ENCODE data around the gene MUC21.
"Not testable (repeated sequence)": the region's sequence is repeated elsewhere in the genome, so short reads cannot be mapped to it uniquely, and the experiment has no call there.

MUC21 gene

DNA sequence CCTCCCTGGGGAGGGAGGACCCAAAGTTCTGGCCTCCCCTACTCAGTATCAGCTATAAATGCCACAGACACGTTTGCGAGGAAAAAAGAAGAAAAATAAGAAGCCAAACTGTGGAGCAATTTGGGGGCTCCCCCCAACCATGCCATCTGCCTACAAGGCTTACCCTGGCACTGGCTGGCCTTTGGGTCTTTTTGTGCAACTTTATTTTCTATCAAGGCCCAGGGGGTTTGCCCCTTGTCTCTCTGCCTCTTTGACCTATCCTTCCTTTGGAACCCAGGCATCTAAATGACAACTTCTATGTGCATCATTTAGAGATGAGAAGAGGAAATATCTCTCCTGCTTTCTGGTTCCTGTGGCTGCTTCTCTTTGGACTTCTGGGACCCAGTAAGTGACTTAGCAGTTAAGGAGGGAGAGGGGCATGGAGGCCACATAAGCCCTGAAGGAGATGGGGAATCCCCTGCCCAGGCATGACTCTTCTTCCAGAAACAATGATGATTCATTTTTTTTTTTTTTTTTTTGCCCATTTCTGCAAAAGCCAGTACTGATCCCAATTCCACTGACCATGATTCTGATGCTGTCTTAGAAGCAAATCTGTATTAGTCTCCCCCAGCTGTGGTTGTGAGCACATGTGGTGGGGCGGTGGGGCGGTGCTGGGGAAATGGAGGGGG lies 27.0 kb downstream of the MUC21 start, which contains the start of gene MUC22:
MUC22 (plus strand) TSS at position 82 of the 668 bp plus-strand sequence; CDS start at position 315, 233 bp downstream.
- no peak for DNase-seq

DNA sequence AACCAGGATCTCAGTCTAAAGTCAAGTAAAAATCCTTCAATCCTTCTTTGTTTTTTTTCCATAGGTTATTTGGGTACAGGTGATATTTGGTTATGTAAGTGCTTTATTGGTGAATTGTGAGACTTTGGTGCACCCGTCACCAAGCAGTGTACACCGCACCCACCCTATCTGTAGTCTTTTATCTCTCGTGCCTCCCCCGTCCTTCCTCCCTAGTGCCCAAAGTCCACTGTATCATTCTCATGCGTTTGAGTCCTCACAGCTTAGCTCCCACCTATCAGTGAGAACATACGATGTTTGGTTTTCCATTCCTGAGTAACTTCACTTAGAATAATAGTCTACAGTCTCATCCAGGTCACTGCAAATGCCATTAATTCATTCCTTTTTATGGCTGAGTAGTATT lies 27.6 kb downstream of the MUC21 start:
- no peak for DNase-seq

DNA sequence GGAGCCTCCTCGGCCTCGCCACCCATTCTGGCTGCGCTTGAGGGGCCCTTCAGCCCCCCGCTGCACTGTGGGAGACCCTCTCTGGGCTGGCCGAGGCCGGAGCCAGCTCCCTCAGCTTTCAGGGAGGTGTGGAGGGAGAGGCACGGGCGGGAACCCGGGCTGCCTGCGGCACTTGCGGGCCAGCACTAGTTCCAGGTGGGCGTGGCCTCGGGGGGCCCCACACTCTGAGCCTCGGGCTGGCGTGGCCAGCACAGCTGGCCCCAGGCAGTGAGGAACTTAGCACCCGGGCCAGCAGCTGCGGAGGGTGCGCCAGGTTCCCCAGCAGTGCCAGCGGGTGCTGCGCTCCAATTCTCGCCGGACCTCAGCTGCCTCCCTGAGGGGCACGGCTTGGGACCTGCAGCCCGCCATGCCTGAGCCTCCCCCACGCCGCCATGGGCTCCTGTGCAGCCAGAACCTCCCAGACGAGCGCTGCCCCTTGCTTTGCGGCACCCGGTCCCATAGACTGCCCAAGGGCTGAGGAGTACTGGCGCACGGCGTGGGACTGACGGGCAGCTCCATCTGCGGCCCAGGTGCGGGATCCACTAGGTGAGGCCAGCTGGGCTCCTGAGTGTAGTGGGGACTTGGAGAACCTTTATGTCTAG lies 33.3 kb downstream of the MUC21 start:
- DNase-seq, result no peak

DNA sequence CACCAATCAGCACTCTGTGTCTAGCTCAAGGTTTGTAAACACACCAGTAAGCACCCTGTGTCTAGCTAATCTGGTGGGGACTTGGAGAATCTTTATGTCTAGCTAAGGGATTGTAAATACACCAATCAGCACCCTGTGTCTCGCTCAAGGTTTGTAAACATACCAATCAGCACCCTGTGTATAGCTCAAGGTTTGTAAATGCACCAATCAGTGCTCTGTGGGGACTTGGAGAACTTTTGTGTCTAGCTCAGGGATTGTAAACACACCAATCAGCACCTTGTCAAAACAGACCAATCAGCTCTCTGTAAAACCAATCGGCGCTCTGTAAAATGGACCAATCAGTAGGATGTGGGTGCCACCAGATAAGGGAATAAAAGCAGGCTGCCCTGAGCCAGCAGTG lies 33.9 kb downstream of the MUC21 start:
- DNase-seq, result not testable (repeated sequence)

DNA sequence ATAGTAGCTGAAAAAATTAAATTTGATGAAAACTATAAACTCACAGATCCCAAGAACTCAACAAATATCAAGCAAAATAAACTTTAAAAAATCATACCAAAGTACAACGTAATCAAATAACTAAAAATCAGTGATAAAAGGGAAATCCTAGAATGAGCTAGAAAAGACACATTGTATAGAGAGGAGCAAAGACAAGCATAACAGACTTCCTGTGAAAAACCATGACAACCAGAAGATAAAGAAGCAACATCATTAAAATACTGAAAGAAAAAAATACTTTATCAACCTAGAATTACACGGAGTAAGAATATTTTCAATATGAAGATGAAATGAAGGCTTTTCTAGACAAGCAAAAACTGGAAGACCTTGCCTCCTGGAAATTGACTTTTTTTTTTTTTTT lies 36.5 kb downstream of the MUC21 start:
- no peak for DNase-seq

DNA sequence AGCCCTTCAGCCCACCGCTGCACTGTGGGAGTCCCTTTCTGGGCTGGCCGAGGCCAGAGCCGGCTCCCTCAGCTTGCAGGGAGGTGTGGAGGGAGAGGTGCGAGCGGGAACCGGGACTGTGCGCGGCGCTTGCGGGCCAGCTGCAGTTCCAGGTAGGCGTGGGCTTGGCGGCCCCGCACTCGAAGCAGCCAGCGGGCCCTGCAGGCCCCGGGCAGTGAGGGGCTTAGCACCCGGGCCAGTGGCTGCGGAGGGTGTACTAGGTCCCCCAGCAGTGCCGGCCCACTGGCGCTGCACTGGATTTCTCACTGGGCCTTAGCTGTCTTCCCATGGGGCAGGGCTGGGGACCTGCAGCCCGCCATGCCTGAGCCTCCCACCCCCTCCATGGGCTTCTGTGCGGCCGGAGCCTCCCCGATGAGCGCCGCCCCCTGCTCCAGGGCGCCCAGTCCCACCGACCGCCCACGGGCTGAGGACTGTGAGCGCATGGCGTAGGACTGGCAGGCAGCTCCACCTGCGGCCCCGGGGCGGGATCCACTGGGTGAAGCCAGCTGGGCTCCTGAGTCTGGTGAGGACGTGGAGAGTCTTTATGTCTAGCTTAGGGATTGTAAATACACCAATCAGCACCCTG lies 37.2 kb downstream of the MUC21 start:
- not testable (repeated sequence) for DNase-seq

DNA sequence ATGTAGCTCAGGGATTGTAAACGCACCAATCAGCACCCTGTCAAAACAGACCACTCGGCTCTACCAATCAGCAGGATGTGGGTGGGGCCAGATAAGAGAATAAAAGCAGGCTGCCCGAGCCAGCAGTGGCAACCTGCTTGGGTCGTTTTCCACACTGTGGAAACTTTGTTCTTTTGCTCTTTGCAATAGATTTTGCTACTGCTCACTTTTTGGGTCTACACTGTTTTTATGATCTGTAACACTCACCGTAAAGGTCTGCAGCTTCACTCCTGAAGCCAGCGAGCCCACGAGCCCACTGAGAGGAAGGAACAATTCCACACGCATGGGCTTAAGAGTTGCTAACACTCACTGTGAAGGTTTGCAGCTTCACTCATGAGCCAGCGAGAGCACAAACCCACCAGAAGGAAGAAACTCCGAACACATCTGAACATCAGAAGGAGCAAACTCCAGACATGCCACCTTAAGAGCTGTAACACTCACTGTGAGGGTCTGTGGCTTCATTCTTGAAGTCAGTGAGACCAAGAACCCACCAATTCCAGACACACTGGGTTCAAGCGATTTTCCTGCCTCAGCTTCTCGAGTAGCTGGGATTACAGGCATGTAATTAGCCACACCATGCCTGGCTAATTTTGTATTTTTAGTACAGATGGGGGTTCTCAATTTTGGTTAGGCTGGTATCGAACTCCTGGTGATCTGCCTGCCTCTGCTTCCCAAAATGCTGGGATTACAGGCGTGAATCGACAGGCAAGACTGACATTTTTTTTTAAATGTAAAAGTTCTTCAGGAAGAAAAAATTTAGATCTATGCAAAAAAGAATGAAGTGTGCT lies 38.4 kb downstream of the MUC21 start:
- not testable (repeated sequence) for DNase-seq

DNA sequence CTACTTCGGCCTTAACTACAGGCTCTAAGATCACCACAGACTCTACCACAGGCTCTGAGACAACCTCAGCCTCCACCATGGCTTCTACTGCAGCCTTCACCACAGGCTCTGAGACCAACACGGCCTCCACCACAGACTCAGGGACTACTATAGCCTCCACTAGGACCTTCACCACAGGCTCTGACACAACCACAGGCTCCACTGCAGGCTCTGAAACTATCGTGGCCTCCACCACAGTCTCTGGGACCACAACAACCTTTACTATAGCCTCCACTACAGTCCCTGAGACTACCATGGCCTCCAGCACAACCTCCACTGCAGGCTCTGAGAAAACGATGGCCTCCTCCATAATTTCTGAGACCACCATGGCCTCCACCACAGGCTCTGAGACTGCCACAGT lies 42.1 kb downstream of the MUC21 start:
- DNase-seq, result no peak

DNA sequence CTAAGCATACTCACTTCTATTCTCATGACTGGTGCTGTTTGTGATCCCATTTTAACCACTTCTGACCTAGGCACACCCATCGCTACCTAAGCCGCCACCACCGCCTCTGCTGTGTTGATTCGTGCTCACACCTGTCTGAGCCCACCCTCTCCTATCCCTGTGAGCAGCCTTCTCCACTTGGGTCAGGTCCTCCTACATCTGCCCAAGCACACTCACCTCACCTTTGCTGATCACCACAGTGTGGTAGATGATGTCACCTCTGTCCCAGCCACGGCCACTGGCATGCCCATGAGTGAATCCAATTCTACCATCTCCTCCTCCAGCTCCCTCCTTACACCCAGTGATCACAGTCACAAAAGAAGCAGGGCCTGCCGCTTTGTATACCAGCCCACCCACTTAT lies 47.6 kb downstream of the MUC21 start:
- DNase-seq, result no peak

DNA sequence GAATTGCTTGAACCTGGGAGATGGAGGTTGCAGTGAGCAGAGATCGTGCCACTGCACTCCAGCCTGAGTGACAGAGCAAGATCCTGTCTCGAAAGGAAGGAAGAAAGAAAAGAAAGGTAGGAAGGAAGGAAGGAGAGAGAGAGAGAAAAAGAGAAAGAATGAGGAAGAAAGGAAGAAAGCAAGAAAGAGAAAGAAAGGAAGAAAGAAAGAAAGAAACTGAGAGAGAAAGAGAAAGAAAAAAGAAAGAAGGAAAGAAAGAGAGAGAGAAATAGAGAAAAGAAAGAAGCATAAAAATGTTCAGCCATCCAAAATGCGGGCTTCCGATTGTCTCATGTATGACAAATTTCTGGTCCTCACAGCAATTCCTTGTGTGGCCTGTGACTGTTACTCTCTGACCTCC lies 49.6 kb downstream of the MUC21 start:
- no peak for DNase-seq

DNA sequence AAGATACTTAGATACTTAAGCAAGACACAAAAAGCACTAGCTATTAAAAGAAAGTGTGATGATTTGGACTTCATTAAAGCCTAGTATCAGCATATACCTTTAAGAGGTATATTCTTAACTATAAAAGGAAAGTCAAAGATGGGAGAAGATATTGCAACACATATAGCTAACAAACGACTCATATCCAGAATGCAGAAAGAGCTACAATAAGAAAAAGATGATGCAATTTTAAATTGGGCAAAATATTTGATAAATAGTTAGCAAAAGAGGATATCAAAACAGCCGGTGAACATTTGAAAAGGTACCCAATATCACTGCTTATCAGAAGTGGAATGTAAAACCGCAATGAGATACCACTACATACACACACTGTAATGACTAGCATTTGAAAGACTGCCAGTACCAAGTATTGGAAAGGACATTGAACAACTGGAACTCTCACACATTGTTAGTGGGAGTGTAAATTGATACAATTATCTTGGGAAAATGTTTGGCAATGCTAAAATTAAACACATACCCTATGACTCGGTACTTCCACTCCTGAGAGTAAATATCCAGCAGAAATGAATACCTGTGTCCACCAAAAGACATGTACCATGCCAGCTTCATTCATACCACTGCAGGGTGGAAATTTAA lies 52.5 kb downstream of the MUC21 start:
- DNase-seq, result no peak

DNA sequence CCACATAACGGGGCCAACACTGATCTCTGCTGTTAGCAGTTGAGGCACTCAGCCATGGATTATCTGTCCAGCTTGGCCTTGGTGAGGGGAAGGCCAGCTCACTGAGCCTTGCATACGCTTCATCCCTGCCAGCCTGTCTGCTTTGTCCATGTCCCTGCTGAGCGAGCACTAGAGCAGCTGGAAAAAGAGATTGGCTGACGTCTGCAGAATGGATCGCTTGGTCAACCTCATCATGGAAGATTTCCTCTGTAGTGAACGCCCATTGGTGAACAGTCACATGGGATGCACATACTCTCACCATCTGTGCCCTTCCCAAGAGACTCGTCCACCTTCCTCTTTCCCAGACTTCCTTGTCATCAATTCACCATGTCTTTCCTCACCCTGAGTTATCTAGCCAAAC lies 53.7 kb downstream of the MUC21 start:
- no peak for DNase-seq

DNA sequence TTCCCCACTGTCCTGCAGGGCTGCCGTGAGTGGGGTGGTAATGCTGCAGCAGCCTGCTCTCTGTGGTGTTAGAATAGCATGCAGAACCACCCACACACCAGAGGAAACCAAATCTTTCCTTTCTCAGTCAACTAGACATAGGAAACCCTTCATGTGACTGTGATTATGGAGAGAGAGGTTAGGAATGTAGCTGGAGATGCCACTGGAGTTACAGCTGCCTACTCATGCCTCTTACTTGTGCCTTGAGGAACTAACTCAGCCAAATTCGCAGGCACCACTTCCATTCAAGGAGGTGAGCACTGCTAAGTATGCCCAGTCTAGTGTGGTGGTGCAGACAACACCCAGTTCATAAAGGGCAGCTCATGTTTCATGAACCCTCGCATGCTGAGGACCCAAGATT lies 54.2 kb downstream of the MUC21 start:
- DNase-seq, result no peak

DNA sequence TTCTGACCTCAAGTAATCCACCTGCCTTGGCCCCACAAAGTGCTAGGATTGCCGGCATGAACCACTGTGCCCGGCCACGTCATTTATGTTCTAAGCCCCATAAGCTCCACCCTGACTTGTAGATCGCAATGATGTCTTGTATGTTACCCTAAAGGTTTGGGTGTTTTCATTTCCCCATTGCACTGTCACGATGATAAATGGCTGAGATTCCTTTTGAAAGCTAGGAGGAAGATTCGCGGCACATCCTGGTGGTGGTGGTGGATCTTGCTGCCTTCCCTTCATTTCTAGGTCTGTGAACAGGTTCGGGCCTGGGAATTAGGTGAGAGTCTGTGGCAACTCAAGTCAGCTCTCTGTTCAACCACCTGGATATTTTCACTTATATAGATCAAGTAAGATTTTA lies 55.0 kb downstream of the MUC21 start:
- DNase-seq, result no peak
